Neuronal stem cell (in vitro differentiated cells): ENCODE data around the gene ACO1.

ENCODE experiments used
- DNase-seq: peaks from one replicate; pipeline ENCODE4 v3.0.0-alpha.2; 2013; ENCODE audit warnings: low spot score
- H2AFZ ChIP-seq: one replicate; pipeline ENCODE4 v1.6.1; 2013; ENCODE audit warnings: mild to moderate bottlenecking, low read length, inconsistent platforms
- H2AK5ac ChIP-seq: 2 replicates; pipeline ENCODE4 v1.6.1; 2013; ENCODE audit warnings: low read depth, mild to moderate bottlenecking, inconsistent platforms, low read length, moderate library complexity, mixed read lengths
- H2BK120ac ChIP-seq: 2 replicates; pipeline ENCODE4 v1.6.1; 2013; ENCODE audit warnings: low read depth, mild to moderate bottlenecking, inconsistent platforms, low read length, moderate library complexity, mixed read lengths
- H2BK12ac ChIP-seq: one replicate; pipeline ENCODE4 v1.6.1; 2013; ENCODE audit warnings: low read length, inconsistent platforms
- H2BK15ac ChIP-seq: 2 replicates; pipeline ENCODE4 v1.6.1; 2013; ENCODE audit warnings: mild to moderate bottlenecking, low read length, inconsistent platforms, mixed read lengths
- H2BK5ac ChIP-seq: one replicate; pipeline ENCODE4 v1.6.1; 2013; ENCODE audit warnings: inconsistent platforms, mild to moderate bottlenecking, low read length, moderate library complexity
- H3K14ac ChIP-seq: one replicate; pipeline ENCODE4 v1.6.1; 2013; ENCODE audit warnings: low read length, inconsistent platforms
- H3K18ac ChIP-seq: 2 replicates; pipeline ENCODE4 v1.6.1; 2013; ENCODE audit warnings: low read length, inconsistent platforms
- H3K23ac ChIP-seq: 2 replicates; pipeline ENCODE4 v1.6.1; 2013; ENCODE audit warnings: low read depth, mild to moderate bottlenecking, mixed read lengths, low read length, inconsistent platforms; ENCODE audit not compliant: poor library complexity
- H3K27ac ChIP-seq: replicated peaks from 3 replicates; pipeline ENCODE4 v1.5.1; 2013; ENCODE audit warnings: low read length, inconsistent platforms
- H3K27me3 ChIP-seq, 3 experiments: 2 replicates each; pipeline ENCODE4 v1.6.1; 2013; ENCODE audit warnings: low read length in 3 of 3, mild to moderate bottlenecking in 2 of 3, inconsistent platforms in 1 of 3, low read depth in 1 of 3, mixed read lengths in 1 of 3, moderate library complexity in 1 of 3; ENCODE audit not compliant: control insufficient read depth in 3 of 3, insufficient read depth in 3 of 3
- H3K36me3 ChIP-seq, 2 donors: replicated peaks in 1 of 2; 2 replicates each; pipeline ENCODE4 v1.6.1; 2013; ENCODE audit warnings: low read length in 2 of 2; ENCODE audit not compliant: control insufficient read depth in 2 of 2, insufficient read depth in 2 of 2
- H3K4ac ChIP-seq: 2 replicates; pipeline ENCODE4 v1.6.1; 2013; ENCODE audit warnings: inconsistent platforms, mild to moderate bottlenecking, low read length, moderate library complexity
- H3K4me1 ChIP-seq, 2 donors: 1 replicate in 1 of 2; 2 replicates in 1 of 2; pipeline ENCODE4 v1.6.1; 2013; ENCODE audit warnings: low read length in 2 of 2, low read depth in 1 of 2; ENCODE audit not compliant: control insufficient read depth in 2 of 2, insufficient read depth in 1 of 2
- H3K4me2 ChIP-seq: one replicate; pipeline ENCODE4 v1.6.1; 2013; ENCODE audit warnings: mild to moderate bottlenecking, low read length, inconsistent platforms; ENCODE audit not compliant: insufficient read depth, poor library complexity, severe bottlenecking
- H3K4me3 ChIP-seq, 2 donors: 2 replicates each; pipeline ENCODE4 v1.5.1; 2013; ENCODE audit warnings: low read length in 2 of 2, mild to moderate bottlenecking in 2 of 2, inconsistent platforms in 1 of 2, moderate library complexity in 1 of 2
- H3K79me1 ChIP-seq: one replicate; pipeline ENCODE4 v1.6.1; 2013; ENCODE audit warnings: low read depth, mild to moderate bottlenecking, inconsistent platforms, low read length, moderate library complexity
- H3K9ac ChIP-seq: one replicate; pipeline ENCODE4 v1.6.1; 2013; ENCODE audit warnings: mild to moderate bottlenecking, low read depth, low read length, inconsistent platforms; ENCODE audit not compliant: poor library complexity
- H3K9me3 ChIP-seq, 2 donors: replicated peaks in 1 of 2; 2 replicates each; pipeline versions ENCODE3 to v1.6.1; 2013; ENCODE audit warnings: low read length in 2 of 2, mild to moderate bottlenecking in 2 of 2, inconsistent platforms in 1 of 2, low read depth in 1 of 2, mixed read lengths in 1 of 2, moderate library complexity in 1 of 2; ENCODE audit not compliant: control insufficient read depth in 2 of 2, insufficient read depth in 1 of 2
- H4K8ac ChIP-seq: one replicate; pipeline ENCODE4 v1.6.1; 2013; ENCODE audit warnings: low read depth, mild to moderate bottlenecking, inconsistent platforms, low read length, moderate library complexity
- H4K91ac ChIP-seq: one replicate; pipeline ENCODE4 v1.6.1; 2013; ENCODE audit warnings: low read length, low read depth, mild to moderate bottlenecking, inconsistent platforms; ENCODE audit not compliant: poor library complexity
- WGBS, 2 donors: extraction: QIAGEN DNeasy Blood & Tissue Kit; methylation state at CpG; one replicate each; pipeline ENCODE4 v1.1.7; 2013; ENCODE audit warnings: missing lambda C conversion rate in 2 of 2, mixed read lengths in 1 of 2; ENCODE audit not compliant: insufficient read length in 2 of 2, insufficient replicate concordance in 1 of 2; ENCODE audit errors: extremely low coverage in 2 of 2; 5-methylcytosine and 5-hydroxymethylcytosine counted together

ACO1 gene

GRCh38 chr9:32413424-32413823 lies 29.0 kb downstream of the ACO1 start:
- Histone ChIP-seq H3K4me1 (no peaks in the 10 kb centered on the region), H3K9me3 (no peaks in the 10 kb centered on the region), H2BK120ac (no peak overlapping the region), H3K36me3 (peaks cover 4 to 66% of the 10 kb centered on the region in 2 donors), H3K4ac (no peak overlapping the region), H2BK5ac (no peak overlapping the region), H3K27ac (no peak overlapping the region), H4K8ac (no peak overlapping the region), H2AFZ (no peak overlapping the region), H2BK12ac (no peak overlapping the region), H3K9ac (no peak overlapping the region), H3K4me2 (no peak overlapping the region), H4K91ac (no peak overlapping the region), H3K27me3 (no peaks in the 10 kb centered on the region), H2AK5ac (no peak overlapping the region), H3K23ac (no peak overlapping the region), H2BK15ac (no peak overlapping the region), H3K18ac (no peak overlapping the region), H3K4me3 (no peak overlapping the region), H3K14ac (no peak overlapping the region), H3K79me1 (peaks cover 1% of the 10 kb centered on the region)
- DNase-seq, result no peak

GRCh38 chr9:32414856-32415255 lies 30.4 kb downstream of the ACO1 start:
- no peak overlapping the region for H3K4me2 ChIP-seq
- H3K27me3 ChIP-seq, result no peaks in the 10 kb centered on the region
- H3K23ac ChIP-seq, result no peak overlapping the region
- no peaks in the 10 kb centered on the region for H3K9me3 ChIP-seq
- no peak overlapping the region for H3K14ac ChIP-seq
- DNase-seq, result no peak
- no peak overlapping the region for H2AFZ ChIP-seq
- no peak overlapping the region for H3K9ac ChIP-seq
- no peak overlapping the region for H2BK12ac ChIP-seq
- H4K91ac ChIP-seq, result no peak overlapping the region
- no peak overlapping the region for H3K18ac ChIP-seq
- H3K4ac ChIP-seq, result no peak overlapping the region
- no peak overlapping the region for H2BK5ac ChIP-seq
- H3K36me3 ChIP-seq, result peaks cover 4 to 63% of the 10 kb centered on the region in 2 donors
- no peaks in the 10 kb centered on the region for H3K4me1 ChIP-seq
- WGBS, 2 donors, result no CpG with 5 or more reads among the region's 2 CpGs
- no peak overlapping the region for H2BK120ac ChIP-seq
- H3K27ac ChIP-seq, result no peak overlapping the region
- H3K79me1 ChIP-seq, result peaks cover 1% of the 10 kb centered on the region
- no peak overlapping the region for H2BK15ac ChIP-seq
- H3K4me3 ChIP-seq, result no peak overlapping the region
- no peak overlapping the region for H2AK5ac ChIP-seq
- no peak overlapping the region for H4K8ac ChIP-seq

GRCh38 chr9:32419921-32420320 lies 35.5 kb downstream of the ACO1 start:
- H2BK12ac ChIP-seq, result no peak overlapping the region
- no peaks in the 10 kb centered on the region for H3K4me1 ChIP-seq
- peaks cover 3 to 86% of the 10 kb centered on the region in 2 donors for H3K36me3 ChIP-seq
- no peak overlapping the region for H4K8ac ChIP-seq
- H3K27me3 ChIP-seq, result no peaks in the 10 kb centered on the region
- no peak overlapping the region for H3K4me2 ChIP-seq
- no peak for DNase-seq
- H3K9me3 ChIP-seq, result no peaks in the 10 kb centered on the region
- no peak overlapping the region for H2BK15ac ChIP-seq
- H3K4ac ChIP-seq, result no peak overlapping the region
- no CpG with 5 or more reads among the region's 2 CpGs for WGBS, 2 donors
- no peak overlapping the region for H3K18ac ChIP-seq
- no peak overlapping the region for H3K4me3 ChIP-seq
- no peak overlapping the region for H4K91ac ChIP-seq
- no peak overlapping the region for H3K14ac ChIP-seq
- no peak overlapping the region for H2BK120ac ChIP-seq
- H3K23ac ChIP-seq, result no peak overlapping the region
- H3K79me1 ChIP-seq, result peaks cover 1% of the 10 kb centered on the region
- H2AK5ac ChIP-seq, result no peak overlapping the region
- H2BK5ac ChIP-seq, result no peak overlapping the region
- no peak overlapping the region for H3K27ac ChIP-seq
- H2AFZ ChIP-seq, result no peak overlapping the region
- no peak overlapping the region for H3K9ac ChIP-seq

- no peak overlapping the region for H3K4me2 ChIP-seq
- H2BK120ac ChIP-seq, result no peak overlapping the region
- no peak overlapping the region for H3K18ac ChIP-seq
- no peak overlapping the region for H2AK5ac ChIP-seq
- no CpG with 5 or more reads among the region's 7 CpGs for WGBS, 2 donors
- no peaks in the 10 kb centered on the region for H3K27me3 ChIP-seq
- no peak for DNase-seq
- H3K9me3 ChIP-seq, result peaks cover 0 to 2% of the 10 kb centered on the region in 2 donors
- H2BK12ac ChIP-seq, result no peak overlapping the region
- no peak overlapping the region for H2BK5ac ChIP-seq
- H4K91ac ChIP-seq, result no peak overlapping the region
- no peak overlapping the region for H3K27ac ChIP-seq
- peaks cover 8 to 91% of the 10 kb centered on the region in 2 donors for H3K36me3 ChIP-seq
- no peak overlapping the region for H3K23ac ChIP-seq
- H2AFZ ChIP-seq, result no peak overlapping the region
- no peak overlapping the region for H3K9ac ChIP-seq
- H3K4ac ChIP-seq, result no peak overlapping the region
- no peak overlapping the region for H3K14ac ChIP-seq
- H3K79me1 ChIP-seq, result no peaks in the 10 kb centered on the region
- H3K4me1 ChIP-seq, result no peaks in the 10 kb centered on the region
- no peak overlapping the region for H3K4me3 ChIP-seq
- no peak overlapping the region for H2BK15ac ChIP-seq
- no peak overlapping the region for H4K8ac ChIP-seq
Measured at GRCh38 chr9:32422237-32422806, 37.9 kb downstream of the ACO1 start.
